Central memory CD8-positive, alpha-beta T cell (primary cell): ENCODE data around the gene ZSCAN22.

Experiments used
- ATAC-seq: fragments of 150-1000 bp; cut with Tn5 transposase; replicated peaks from 2 replicates; pipeline ENCODE4 v1.10.0; 2022; ENCODE audit warnings: mild to moderate bottlenecking, moderate FRiP score, moderate number of reproducible peaks; ENCODE audit not compliant: poor library complexity, severe bottlenecking; ENCODE audit errors: extremely low read depth
- DNase-seq, 2 donors: peaks; one replicate each; pipeline ENCODE4 v3.0.0; 2021; ENCODE audit warnings: low spot score in 2 of 2
- H3K27ac Mint-ChIP-seq: one replicate; pipeline ENCODE4 v1.8.0; 2022; ENCODE audit warnings: low read depth, mild to moderate bottlenecking, moderate library complexity, mixed read lengths
- H3K27me3 Mint-ChIP-seq: one replicate; pipeline ENCODE4 v1.8.0; 2022; ENCODE audit warnings: mixed read lengths
- H3K36me3 Mint-ChIP-seq: one replicate; pipeline ENCODE4 v1.8.0; 2022; ENCODE audit warnings: mild to moderate bottlenecking, moderate library complexity, mixed read lengths; ENCODE audit not compliant: insufficient read depth
- H3K4me1 Mint-ChIP-seq: one replicate; pipeline ENCODE4 v1.8.0; 2022; ENCODE audit warnings: mixed read lengths
- H3K4me3 Mint-ChIP-seq: one replicate; pipeline ENCODE4 v1.8.0; 2022; ENCODE audit warnings: mild to moderate bottlenecking, moderate library complexity, mixed read lengths
- H3K9me3 Mint-ChIP-seq: one replicate; pipeline ENCODE4 v1.8.0; 2022; ENCODE audit warnings: mixed read lengths

ZSCAN22 gene

DNA sequence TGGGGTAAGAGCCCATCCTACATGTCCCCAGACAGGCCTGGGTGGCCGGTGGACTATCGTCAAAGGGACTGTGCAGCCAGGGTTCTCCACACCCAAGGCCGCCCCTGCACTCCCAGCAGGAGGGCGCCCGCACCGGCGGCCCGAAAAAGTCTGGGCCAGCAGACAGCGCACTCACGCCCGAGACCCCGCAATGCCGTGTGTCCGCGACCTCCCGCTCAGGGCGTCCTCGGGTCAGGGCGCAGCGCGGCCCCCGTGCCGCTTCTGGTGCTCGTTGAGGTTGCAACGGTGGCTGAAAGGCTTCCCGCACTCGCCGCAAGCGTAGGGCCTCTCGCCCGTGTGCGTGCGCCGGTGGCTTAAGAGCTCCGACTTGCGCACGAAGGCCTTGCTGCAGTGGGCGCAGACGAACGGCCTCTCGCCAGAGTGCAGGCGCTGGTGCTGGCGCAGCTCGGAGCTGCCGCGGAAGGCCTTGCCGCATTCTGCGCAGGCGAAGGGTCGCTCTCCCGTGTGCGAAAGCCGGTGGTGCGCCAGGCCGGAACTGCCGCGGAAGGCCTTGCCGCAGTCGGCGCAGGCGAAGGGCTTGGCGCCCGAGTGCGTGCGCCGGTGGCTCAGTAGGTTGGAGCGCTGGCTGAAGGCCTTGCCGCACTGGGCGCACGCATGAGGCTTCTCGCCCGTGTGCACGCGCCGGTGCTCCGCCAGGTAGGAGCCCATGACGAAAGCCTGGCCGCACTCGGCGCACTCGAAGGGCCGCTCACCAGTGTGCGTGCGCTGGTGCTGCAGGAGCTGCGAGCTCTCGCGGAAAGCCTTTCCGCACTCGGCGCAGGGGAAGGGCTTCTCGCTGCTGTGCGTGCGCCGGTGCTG, 29.3 kb downstream of the ZSCAN22 start:
- Mint-ChIP-seq H3K27me3 (no peaks in the 10 kb centered on the region), H3K36me3 (peaks cover 4% of the 10 kb centered on the region), H3K27ac (no peak overlapping the region), H3K4me3 (peak overlapping the region; percentile 45), H3K4me1 (no peaks in the 10 kb centered on the region), H3K9me3 (no peaks in the 10 kb centered on the region)
- ATAC-seq (peak; percentile 69), DNase-seq (peak in 1 of 2 donors; percentile 13)

DNA sequence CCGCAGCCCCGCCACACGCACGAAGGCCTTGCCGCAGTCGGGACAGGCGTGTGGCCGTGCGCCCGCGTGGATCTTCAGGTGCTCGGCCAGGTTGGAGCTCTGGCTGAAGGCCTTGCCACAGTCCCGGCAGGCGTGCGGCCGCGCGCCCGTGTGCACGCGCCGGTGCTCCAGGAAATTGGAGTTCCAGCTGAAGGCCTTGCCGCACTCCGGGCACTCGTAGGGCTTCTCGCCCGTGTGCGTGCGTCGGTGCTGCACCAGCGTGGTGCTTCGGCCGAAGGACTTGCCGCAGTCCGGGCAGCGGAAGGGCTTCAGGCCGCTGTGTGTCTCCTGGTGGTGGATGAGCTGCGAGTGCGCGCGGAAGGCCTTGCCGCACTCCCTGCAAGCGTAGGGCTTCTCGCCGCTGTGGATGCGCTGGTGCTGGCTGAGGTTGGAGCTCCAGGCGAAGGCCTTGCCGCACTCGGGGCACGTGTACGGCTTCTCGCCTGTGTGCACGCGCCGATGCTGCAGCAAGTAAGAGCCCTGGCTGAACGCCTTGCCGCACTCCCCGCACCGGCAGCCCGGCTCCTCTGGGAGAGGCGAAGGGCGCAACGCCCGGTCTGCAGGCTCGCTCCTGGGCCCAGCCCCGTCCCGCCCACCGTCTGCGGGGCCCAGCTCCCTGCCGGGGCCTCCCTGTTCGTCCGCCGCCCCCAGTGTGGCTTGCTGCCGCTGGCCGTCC, 30.1 kb downstream of the ZSCAN22 start:
- Mint-ChIP-seq H3K36me3 (peaks cover 6% of the 10 kb centered on the region), H3K27me3 (no peaks in the 10 kb centered on the region), H3K4me1 (peaks cover 4% of the 10 kb centered on the region), H3K9me3 (no peaks in the 10 kb centered on the region), H3K27ac (no peak overlapping the region), H3K4me3 (peak overlapping the region; percentile 45)
- ATAC-seq (no peak), DNase-seq (no peak)

DNA sequence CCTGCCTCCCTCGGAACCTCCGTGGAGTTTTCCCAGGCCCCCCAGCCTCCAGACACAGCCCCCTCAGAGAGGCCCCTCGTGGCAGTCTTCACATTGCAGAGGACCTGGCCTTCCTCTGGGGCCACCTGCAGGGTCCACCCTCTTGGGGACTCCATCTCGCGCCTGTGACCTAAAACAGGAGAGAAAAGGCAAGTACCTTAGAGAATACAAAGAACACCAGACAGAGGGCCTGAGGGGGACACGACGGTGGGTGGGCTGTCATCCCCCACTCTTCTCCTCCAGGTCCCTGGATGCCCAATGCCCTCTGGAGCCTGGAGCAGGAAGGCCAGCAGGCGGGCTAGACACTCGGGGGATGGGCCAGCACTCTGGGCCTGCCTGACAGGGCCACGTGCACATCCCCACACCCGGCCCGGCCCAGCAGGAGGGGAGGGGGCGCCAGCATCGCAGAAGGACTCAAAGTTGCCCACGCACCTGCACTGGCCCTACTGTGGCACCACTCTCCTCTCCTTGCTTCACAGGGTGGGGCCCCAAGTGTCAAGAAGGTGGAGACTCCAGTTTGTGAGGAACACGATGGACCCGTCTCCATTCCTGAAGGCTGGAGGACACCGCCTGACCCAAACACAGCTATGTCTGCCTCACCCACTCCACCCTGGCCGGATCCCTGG, 30.8 kb downstream of the ZSCAN22 start:
- H3K9me3 Mint-ChIP-seq, result no peaks in the 10 kb centered on the region
- DNase-seq (no peak), ATAC-seq (no peak)
- peaks cover 10% of the 10 kb centered on the region for H3K36me3 Mint-ChIP-seq
- H3K27me3 Mint-ChIP-seq, result no peaks in the 10 kb centered on the region
- no peak overlapping the region for H3K4me3 Mint-ChIP-seq
- no peak overlapping the region for H3K27ac Mint-ChIP-seq
- H3K4me1 Mint-ChIP-seq, result peaks cover 11% of the 10 kb centered on the region

DNA sequence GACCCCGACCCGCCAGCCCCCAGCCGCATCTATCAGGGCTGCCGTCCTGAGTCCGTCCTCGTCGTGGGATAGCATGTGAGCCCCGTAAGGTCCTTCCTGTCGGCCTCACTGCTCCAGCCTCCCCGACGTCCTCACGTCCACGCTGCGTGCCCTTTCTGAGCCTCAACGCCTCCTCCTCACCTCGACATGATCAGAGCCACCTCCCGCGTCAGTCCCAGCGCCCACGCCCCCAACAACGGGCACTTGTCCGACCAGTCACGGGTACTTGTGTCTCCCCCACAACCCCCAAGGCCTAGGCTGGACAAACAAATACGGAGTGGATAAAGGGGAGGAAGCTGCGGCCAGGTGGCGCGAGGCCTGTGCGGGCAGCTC, 35.1 kb downstream of the ZSCAN22 start:
- peak overlapping the region; percentile 84 for H3K4me3 Mint-ChIP-seq
- peaks cover 18% of the 10 kb centered on the region for H3K36me3 Mint-ChIP-seq
- no peaks in the 10 kb centered on the region for H3K9me3 Mint-ChIP-seq
- DNase-seq, result no peak
- H3K4me1 Mint-ChIP-seq, result peaks cover 15% of the 10 kb centered on the region
- H3K27me3 Mint-ChIP-seq, result no peaks in the 10 kb centered on the region
- peak overlapping the region; percentile 90 for H3K27ac Mint-ChIP-seq
- no peak for ATAC-seq

- Mint-ChIP-seq H3K4me3 (peak within 1 kb of the TSS; percentile 84), H3K27ac (peak within 1 kb of the TSS; percentile 90), H3K36me3 (peaks cover 18% of the 10 kb centered on the region), H3K9me3 (no peaks in the 10 kb centered on the region), H3K27me3 (no peaks in the 10 kb centered on the region), H3K4me1 (peaks cover 15% of the 10 kb centered on the region)
- DNase-seq, result peak; percentile 91 to 95
- ATAC-seq, result peak; percentile 90
Observed at GRCh38 chr19:58362272-58362994, 35.6 kb downstream of the ZSCAN22 start, which contains the start of gene ZNF497. ZNF497 (minus strand) TSS chr19:58362751; CDS start chr19:58357635, 5,116 bp downstream.

GRCh38 chr19:58364146-58364545, 37.4 kb downstream of the ZSCAN22 start:
- Mint-ChIP-seq H3K4me3 (peak overlapping the region; percentile 16), H3K36me3 (peaks cover 16% of the 10 kb centered on the region), H3K4me1 (peaks cover 15% of the 10 kb centered on the region), H3K27me3 (no peaks in the 10 kb centered on the region), H3K27ac (no peak overlapping the region), H3K9me3 (no peaks in the 10 kb centered on the region)
- DNase-seq (no peak), ATAC-seq (no peak)

- H3K4me1 Mint-ChIP-seq, result peaks cover 12% of the 10 kb centered on the region
- H3K36me3 Mint-ChIP-seq, result peaks cover 15% of the 10 kb centered on the region
- no peaks in the 10 kb centered on the region for H3K27me3 Mint-ChIP-seq
- no peak for ATAC-seq
- H3K9me3 Mint-ChIP-seq, result no peaks in the 10 kb centered on the region
- no peak for DNase-seq
- no peak overlapping the region for H3K4me3 Mint-ChIP-seq
- no peak overlapping the region for H3K27ac Mint-ChIP-seq
Observed at GRCh38 chr19:58366585-58367430, 40.0 kb downstream of the ZSCAN22 start.

DNA sequence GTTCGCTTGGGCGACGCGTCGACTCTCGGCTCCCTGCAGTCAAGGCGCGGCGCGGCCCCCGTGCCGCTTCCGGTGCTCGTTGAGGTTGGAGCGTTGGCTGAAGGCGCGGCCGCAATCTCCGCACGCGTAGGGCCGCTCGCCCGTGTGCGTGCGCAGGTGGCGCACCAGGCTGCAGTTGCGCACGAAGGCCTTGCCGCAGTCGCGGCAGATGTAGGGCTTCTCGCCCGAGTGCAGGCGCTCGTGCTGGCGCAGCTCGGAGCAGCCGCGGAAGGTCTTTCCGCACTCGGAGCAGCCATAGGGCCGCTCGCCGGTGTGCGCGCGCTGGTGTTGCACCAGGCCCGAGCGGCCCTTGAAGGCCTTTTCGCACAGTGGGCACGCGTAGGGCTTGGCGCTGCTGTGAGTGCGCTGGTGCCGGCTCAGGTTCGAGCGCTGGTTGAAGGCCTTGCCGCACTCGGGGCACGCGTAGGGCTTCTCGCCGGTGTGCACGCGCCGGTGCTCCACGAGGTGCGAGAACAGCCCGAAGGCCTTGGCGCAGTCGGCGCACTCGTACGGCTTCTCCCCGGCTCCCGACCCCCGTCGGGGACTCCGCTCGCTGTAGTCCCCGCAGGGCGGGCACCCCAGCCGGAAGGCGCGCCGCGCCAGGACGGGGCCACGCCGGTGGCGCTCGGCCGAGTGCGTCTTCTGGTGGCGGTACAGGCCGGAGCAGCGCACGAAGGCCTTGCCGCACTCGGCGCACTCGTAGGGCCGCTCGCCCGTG, 41.1 kb downstream of the ZSCAN22 start:
- Mint-ChIP-seq H3K36me3 (peaks cover 7% of the 10 kb centered on the region), H3K9me3 (no peaks in the 10 kb centered on the region)
- no peak for ATAC-seq

DNA sequence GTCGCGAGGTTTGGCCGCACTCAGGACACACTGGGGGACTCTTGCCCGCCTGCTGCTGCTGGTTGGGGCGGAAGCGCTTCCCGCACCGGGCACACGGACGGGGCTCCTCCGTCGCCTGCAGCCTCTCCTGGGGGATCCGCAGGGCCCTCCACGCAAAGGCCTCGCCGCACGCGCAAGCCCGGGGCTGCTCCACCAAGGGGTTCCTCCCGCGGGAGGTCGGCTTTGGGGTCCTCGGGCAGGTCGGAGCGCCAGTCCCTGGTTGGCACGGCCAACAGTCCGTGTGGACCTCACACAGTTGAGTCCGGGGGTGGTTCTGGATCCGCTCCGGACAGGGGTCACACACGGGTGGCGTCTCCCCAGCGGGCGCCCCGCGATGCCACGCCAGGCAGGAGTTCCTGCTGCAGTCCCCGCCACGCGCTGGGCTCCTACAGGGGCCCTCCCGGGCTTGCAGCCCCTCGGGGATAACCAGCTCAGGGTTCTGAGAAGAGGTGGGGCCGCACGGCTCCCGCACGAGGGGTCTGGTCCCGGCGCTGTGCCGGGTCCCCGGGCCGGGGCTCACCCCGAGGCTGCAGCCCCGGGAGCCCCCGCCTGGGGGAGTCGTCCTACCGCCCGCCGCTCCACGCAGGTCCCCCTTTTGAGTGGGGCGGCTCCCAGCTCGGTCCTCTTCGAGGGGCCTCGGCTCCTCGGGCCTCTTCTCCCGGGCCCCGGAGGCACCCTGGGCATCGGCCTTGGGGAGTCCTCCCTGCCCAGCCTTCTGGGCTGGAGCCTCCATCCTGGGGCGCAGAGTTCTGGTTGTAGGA, 42.0 kb downstream of the ZSCAN22 start:
- no peaks in the 10 kb centered on the region for H3K9me3 Mint-ChIP-seq
- H3K27ac Mint-ChIP-seq, result no peak overlapping the region
- H3K27me3 Mint-ChIP-seq, result no peaks in the 10 kb centered on the region
- no peaks in the 10 kb centered on the region for H3K4me1 Mint-ChIP-seq
- H3K36me3 Mint-ChIP-seq, result peaks cover 6% of the 10 kb centered on the region
- DNase-seq (no peak), ATAC-seq (no peak)
- no peak overlapping the region for H3K4me3 Mint-ChIP-seq

More for the DNA sequence above, 41.1 kb downstream of the ZSCAN22 start:
- peaks cover 2% of the 10 kb centered on the region for H3K4me1 Mint-ChIP-seq
- DNase-seq, result no peak
- H3K27me3 Mint-ChIP-seq, result no peaks in the 10 kb centered on the region
- H3K27ac Mint-ChIP-seq, result no peak overlapping the region
- no peak overlapping the region for H3K4me3 Mint-ChIP-seq

- Mint-ChIP-seq H3K9me3 (no peaks in the 10 kb centered on the region), H3K27ac (no peak overlapping the region), H3K4me3 (no peak overlapping the region), H3K27me3 (no peaks in the 10 kb centered on the region), H3K4me1 (no peaks in the 10 kb centered on the region), H3K36me3 (no peaks in the 10 kb centered on the region)
- ATAC-seq (no peak), DNase-seq (no peak)
Observed at GRCh38 chr19:58372311-58373133, 45.7 kb downstream of the ZSCAN22 start.
